Activated T-cell treated with anti-CD3 and anti-CD28 coated beads for 48 hours (primary cell): Measurements from ENCODE around the gene MAPK11.

Experiments used
- DNase-seq: peaks from one replicate; pipeline ENCODE4 v3.0.0-alpha.2; 2020; ENCODE audit warnings: low read depth

The MAPK11 gene

GRCh38 chr22:50293441-50294318 is 23.5 kb upstream of the MAPK11 start:
- DNase-seq = no peak

- no peak for DNase-seq
Measured at GRCh38 chr22:50292643-50293440, 22.7 kb upstream of the MAPK11 start.

- no peak for DNase-seq
Measured at GRCh38 chr22:50289942-50290630, 19.9 kb upstream of the MAPK11 start.

DNA sequence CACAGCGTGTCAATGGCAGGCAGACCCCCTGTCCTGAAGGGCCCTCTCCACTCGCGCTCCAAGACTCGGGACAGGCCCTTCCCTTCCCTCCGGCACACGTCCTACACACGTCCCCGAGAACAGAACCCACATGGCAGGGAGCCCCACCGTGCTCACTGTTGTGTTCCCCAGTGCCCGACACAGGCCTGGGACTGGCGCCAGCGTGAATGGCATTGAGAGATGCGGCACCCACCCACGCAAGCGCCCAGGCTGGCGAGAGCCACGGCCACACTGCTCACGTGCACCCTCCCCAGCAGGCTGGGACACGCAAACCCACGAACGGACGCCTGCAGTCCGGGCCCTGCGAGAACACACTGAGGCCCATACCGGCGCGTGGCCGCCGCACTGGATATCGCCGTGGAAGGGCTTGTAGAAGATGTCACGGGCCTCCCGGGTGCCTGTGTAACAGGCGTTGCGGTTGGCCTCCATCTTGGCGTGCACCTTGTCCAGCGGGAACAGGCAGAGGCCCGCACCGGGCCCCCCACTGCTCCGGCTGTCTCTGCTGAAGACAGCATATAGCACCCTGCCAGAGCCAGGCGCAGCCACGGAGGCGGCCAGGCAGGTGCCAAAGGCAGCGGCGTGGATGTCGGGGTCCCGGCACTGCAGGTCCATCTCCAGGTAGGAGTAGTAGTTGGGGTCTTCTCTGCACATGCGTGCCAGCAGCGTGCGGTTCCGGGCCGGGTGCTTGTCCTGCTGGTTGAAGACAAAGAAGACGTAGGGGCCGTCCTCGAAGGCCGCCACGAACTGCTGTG is 19.2 kb upstream of the MAPK11 start:
- no peak for DNase-seq

GRCh38 chr22:50287731-50288130 is 17.6 kb upstream of the MAPK11 start:
- DNase-seq = no peak

GRCh38 chr22:50286701-50287318 is 16.6 kb upstream of the MAPK11 start:
- no peak for DNase-seq

DNA sequence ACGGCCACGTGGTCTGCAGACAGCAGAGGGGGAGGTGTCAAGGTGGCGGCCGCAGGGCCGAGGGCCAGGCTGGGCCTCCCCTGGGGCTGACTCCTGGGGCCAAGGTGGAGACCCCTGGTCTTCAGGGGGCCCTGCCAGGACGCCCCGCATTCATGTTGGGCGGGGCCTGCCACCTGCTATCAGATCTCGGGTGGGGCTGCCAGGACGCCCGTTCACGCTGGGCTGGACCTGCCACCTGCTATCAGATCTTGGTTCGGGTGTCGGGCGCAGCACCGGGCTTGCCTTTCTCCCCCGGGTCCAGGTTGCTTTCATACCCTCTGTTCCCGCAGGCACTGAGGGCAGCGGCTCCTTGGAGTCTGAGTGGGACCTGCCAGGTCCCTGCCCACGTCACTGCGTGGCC is 16.1 kb upstream of the MAPK11 start:
- DNase-seq = no peak

DNA sequence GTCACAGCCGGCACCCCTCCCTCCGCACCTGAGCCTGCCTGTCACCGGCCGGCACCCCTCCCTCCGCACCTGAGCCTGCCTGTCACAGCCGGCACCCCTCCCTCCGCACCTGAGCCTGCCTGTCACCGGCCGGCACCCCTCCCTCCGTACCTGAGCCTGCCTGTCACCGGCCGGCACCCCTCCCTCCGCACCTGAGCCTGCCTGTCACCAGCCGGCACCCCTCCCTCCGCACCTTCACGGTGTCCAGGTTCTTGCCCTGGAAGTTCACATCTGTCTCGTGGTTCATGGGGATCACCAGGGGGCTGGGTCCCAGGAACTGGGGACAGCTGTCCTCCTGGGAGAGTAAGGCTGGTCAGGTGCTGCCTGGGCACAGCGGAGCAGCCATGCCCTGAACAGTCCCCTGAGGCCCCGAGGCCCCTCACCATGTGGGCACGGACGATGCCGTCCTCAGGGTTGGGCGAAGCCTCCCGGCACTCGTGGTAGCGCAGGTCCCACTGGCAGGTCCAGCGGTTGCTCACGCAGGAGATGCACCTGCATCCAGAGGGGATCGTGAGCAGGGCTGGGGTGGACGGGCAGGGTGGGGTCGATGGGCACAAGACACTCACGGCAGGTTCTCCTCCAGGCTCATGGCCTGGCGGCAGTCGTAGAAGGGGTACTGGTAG is 15.5 kb upstream of the MAPK11 start:
- no peak for DNase-seq

- DNase-seq = no peak
Measured at GRCh38 chr22:50284479-50284878, 14.3 kb upstream of the MAPK11 start.

DNA sequence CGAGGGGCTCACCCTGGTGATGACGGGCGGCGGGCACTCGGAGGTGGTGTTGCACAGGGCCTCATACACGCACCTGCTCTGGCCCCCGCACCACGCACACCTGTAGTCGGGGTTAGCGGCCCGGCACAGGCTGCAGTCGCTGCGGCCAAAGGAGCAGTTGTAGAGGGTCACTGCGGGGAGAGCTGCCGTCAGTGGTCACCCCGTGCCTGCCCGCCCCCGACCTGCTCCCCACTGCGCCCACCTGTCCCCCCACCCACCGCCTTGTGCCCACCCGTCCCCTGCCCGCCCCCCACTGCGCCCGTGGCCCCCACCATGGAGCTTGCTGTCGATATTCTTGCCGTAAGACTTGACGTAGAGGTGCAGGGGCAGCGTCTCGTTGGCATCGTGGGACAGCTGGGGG is 13.6 kb upstream of the MAPK11 start:
- no peak for DNase-seq

DNA sequence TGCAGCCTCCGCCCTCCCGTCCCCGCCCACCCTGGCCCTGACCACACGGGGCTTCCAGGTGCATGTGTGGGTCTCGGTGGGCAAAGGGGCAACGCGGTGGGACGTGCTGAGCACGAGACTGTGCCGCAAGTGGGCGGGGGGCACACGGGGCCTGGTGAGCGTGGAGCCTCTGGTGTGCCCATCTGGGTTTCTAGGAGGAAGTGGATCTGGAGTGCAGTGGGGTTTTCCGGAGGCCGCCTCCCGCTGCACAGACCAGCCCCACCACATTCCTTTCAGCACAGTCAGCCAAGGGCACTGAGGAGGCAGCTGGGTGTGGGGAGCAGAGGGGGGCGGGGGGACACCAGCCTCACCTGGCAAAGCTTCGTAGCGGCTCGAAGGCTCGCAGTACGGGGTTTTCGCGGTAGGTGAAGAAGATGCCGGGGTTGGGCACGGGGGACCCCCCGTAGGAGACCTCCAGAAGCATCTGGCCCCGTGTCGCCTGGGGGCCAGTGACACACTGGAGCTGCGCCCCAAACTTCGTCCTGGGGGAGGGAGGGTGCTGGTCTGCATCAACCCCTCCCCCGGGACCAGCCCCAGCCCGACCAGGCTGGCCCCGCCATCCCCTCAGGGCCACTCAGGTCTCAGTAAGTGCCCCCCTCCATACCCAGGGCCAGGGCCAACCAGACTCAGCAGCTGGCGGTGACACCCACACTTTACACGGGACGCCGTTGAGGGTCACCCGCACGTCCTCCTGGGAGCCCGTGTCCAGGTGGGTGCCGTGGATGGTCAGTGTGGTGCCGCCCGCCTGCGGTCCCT is 12.4 kb upstream of the MAPK11 start:
- DNase-seq = no peak

- no peak for DNase-seq
Measured at GRCh38 chr22:50281957-50282356, 11.8 kb upstream of the MAPK11 start.

- no peak for DNase-seq
Measured at GRCh38 chr22:50281384-50281760, 11.2 kb upstream of the MAPK11 start.

DNA sequence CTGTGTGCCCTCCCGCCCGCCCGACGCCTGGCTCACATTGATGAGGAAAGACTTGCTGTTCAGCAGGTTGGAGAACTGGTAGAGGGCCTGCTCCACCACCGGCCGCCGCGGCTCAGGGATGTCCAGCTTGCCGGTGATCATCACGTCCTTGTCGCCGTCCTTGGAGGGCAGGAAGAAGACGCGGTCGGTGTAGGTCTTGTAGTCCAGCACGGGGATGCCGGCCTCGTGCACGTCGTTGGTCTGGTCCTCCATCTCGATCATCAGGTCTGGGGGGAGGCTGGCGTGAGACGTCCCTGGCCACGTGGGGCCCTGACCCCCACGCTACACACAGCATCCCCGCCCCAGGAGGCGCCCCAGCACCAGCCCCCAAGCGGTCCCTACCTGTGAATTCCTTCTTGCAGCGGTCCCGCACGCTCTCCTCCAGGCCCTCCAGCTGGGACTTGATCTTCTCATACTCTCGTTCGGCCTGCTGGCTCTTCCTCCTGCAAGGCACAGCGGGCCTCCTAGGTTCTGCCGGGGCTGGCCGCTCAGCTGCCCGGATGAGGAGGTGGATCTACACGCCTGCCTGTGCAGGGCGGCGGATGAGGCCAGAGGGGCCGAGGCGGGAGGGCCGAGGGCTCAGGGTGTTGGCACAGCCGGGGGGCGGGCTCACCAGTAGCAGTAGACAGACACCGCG is 10.7 kb upstream of the MAPK11 start:
- no peak for DNase-seq

GRCh38 chr22:50280022-50280707 is 10.0 kb upstream of the MAPK11 start:
- no peak for DNase-seq

DNA sequence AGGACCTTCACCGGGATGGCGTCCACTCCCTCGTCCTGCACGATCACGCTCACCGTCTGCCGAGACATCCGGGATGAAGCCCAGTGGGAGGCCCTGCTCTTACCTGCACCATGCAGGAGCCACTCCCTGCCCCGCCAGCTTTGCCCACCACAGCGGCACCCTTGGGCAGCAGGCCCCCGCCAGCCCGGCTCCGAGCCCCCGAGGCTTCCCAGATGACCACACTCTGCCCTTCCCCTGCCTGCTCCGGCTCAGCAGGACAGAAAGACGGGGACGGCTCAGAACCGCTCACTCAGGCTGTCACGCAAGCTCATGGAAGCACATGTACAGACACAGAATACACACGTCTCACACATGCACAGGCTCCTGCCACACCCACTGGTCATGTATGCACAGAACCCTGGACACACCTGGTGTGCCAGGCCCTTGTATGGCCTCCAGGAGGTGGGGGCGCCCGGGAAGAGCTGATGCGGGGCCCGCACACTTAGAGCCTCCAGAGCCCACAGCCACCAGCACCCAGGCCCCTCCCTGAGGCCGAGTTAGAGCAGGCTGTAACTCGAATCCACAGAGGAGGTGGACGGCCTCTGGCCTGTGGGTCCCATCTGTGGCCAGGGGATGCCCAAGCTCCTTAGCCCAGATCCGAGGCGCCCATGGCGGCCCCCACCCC is 8.9 kb upstream of the MAPK11 start:
- no peak for DNase-seq

DNA sequence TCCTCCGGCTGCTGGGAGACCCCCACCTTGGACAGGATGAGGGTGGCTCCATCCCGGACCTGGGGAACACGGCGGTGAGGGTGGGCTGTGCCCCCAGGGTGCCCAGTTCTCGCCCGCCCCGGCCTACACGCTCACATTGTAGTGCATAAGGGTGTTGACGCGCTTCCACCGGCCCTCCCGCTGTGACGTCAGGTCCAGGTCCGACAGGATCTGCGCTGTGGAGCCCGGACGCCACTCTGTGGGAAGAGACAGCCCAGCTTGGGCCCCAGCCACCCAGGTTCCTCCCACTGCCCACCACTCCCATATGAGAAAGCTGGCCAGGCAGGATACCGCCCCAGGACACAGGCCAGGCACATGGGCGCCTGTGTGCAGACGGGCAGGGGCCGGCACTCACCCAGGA is 8.3 kb upstream of the MAPK11 start:
- no peak for DNase-seq

- DNase-seq = no peak
Measured at GRCh38 chr22:50277761-50278160, 7.6 kb upstream of the MAPK11 start.
